AG08396 (cell line): Measurements from ENCODE around the gene RPP25L.

ENCODE experiments used
- DNase-seq: peaks from one replicate; pipeline ENCODE4 v3.0.0; 2012; ENCODE audit warnings: low spot score, mixed read lengths

The RPP25L gene

DNA sequence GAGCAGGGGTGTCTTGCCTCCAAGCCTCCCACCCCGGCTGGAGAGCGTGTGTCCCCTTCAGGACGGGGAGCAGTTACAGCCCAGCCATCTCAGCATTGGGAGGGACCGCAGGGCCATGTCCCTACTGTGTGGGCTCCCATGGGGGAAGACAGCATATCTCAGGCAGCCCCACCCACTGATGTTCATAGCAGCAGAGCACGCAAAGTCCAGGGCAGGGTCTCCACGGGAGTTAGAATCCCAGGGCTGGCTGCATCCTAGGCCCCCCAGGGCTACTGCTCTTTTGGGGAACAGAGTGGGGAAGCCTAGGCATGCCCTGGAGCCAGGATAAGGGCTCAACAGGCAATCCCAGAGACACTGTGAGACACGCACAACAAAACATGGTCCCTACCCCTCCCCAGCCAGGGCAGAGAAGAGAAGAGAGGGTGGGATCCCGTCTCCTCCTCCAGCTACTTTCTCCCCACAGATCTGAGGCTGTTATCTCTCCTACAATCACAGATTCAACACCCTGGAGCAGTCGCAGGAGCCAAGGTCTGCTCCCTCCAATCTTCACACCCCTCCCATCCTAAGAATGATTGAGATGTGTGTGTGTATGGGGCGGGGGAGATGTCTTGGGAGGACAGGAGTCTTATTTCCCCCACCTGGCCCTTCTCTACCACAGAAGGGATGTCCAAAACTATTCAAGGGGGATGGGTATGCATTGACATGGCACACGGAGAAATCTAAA, 25.8 kb downstream of the RPP25L start:
- DNase-seq, result no peak

DNA sequence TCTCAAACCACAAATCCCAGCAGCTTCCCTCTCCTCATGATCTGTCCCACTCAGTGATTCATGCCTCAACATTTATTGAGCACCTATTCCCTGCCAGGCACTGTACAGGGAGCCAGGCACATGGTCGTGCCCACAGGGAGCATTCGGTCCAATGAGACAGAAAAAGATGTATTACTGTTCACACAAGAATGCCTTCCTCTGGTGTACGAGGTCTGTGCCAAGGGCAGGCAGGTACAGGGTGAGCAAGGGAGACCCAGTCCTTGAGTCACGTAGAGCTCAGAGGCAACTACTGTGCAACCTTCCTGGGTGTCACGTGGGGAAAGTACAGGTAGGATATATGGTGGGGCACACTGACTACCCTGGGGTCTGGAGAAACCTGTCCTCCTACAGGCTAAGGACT, 26.9 kb downstream of the RPP25L start:
- no peak for DNase-seq

DNA sequence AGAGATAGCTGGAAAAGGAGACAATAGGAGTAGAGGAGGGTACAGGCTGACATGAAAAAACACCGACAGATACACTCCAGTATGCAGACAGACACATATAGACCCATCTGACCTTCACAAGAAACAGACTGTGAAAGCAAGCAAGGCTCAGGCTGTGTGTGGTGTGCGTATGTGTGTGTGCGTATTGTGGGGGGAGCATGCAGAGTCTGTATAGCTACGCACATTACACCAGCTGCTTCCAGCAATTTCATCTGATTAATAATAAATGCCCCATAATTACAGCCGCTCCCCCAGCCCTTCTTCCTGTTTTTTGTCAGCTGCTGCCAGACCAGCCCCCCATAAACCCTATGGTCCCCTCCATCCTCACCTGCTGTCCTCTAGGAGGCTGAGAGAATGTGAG, 29.1 kb downstream of the RPP25L start:
- DNase-seq, result no peak

DNA sequence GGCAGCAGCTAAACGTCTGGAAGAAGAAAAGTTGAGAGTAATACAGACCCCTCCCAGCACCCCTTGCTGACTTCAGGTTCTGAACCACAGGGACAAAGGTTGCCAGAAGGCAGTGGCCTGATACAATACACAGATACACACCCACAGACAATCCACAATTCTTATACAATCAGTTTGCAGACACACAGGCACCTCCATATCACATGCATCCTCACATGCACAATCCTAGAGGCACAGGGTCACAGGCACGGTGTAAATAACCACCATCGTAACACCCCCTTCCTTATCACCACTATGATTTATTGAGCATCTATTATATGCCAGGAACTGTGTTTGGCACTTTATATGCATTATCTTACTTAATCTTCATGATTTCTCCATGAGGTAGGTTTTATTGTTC, 30.6 kb downstream of the RPP25L start:
- no peak for DNase-seq

DNA sequence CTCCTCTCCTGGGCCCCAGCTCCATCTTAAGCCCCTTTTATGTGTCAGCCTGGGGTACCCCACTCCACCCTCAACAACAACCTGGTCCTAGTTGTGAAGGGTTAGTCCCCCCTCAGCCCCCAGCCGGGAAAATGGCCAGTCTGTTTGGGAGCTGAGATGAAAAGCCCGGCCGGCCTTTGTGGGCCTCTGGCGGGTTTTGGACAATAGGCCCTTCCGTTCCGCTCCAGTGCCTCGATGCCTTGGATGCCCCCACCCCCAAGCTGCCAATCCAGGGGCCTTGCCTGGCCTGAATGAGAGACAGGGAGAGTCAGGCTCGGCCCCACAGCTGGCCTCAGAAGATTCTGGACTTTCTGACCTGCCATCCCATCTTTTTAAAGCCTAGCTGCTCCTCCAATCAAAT, 31.5 kb downstream of the RPP25L start:
- DNase-seq, result no peak

DNA sequence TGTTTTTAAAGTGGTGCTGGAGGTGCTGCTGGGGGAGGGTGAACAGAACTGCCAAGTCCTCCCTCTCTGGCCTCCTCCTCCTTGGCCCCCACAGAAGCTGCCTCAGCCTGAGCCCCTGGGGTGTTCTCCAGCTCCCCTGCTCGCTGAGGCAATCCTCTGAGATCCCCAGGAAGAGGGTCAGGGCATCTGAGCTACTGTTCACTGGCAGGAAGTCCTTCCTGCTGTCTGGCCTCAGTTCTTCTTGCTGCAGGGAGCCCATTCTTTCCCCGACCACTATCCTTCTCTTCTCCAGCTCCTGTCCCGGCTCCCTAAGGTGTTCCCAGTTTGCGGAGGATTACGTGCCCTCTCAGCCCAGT, 32.1 kb downstream of the RPP25L start:
- no peak for DNase-seq

DNA sequence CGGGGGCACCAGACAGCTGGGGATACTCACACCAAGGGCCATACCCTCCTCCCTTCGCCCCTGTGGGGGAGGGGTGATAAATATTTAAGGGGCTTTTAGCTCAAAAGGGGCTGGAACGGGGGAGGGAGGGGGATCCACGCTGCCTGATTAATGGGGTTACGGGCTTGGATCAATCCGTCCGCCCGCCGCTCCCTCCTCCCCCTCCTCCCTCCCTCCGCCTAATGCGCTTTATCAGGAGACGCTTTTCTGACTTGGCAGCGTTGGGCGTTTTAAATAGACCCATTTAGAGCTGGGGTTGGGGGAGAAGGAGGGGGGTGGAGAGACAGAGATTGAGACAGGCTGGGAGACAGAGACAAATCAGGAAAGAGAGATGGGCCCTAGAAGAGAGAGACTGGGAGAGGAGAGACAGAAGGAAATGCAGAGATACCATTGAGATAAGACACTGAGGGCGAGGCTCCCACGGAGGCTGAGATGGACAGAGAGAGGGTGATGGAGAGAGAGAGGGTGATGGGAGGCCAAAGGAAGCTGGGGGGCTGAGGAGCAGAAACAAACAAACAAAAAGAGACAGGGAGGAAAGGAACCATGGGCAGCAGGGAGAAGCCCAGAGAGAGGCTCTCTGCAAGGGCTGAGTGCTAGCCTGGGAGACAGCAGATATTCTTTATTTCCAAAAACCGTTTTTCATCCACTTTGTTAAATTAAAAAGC, 32.6 kb downstream of the RPP25L start:
- no peak for DNase-seq

DNA sequence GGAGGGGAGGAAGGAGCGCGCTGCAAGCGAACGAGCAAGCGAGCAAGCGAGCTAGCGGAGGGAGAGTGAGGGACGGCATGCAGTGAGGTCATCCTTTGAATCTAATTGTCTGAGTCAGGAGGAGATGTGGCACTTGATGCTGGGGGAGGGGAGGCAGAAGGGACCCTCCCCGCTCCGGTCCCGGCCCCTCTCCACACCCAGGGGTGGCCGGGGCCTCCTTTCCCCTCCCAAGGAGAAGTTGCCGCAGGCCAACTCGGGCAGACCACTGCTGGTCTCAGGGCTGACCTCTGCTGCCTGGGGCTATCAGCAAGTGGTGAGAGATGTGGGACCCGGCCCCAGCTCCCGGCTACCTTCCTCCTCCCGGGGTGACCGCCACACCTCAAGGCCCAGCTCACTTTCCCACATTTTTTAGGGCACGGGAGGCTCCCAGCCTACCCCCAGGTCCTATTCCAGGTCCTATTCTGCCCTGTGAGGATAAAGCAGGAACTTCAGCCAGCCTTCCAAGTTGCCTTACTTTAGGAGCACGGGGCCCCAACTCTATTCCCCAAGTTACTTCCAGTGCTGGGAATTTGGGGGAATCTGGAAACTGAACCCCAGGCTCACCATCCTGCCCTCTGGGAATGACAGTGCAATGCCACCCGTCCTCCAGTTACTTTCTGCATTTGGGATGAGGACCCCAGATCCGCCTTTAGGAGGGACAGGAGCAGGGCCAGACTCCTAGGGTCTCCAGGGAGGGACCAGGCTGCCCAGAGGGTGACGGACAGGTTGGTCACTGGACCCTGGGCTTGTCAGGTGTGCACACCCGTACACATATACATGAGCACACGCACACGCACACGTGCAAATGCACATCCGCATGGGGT, 33.4 kb downstream of the RPP25L start:
- DNase-seq, result peak; percentile 74

DNA sequence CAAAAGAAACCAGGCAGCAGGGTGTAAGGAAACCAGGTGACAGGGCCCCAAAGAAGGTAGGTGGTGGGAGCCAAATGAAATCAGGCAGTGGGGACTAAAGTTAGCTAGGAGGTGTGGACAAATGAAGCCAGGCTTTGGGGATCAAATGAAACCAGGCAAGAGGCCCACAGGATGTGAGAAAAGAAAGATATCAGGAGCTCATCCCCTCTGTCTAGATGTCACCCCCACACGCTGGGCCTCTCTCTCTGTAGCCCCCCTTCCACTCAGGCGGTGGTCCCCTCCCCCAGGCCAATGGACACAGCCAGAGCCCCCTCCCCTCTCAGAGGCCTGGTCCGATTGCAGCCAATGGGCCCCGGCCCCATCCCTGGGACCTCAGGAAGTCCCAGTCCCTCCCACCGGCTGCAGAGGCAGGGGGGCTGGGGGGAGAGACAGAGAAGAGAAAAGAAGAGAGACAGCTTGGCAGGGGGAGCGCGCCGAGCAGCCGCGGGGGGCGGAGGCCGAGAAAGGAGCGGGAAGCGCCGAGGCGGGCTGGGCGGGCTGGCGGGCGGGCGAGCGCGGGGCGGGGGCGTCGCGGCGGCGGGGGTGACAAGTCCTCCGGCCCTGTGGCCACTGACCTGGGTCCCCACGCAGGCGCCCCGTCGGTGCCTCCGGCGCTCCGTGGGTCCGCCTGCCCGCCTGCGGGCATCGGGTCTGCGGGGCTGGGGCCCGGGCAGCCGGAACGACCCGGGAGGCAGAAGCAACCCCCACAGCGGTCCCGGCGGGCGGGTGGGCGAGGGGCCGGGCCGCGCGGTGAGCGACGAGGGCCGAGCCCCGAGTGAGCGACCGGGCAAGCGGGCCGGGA, 34.3 kb downstream of the RPP25L start:
- DNase-seq, result no peak

DNA sequence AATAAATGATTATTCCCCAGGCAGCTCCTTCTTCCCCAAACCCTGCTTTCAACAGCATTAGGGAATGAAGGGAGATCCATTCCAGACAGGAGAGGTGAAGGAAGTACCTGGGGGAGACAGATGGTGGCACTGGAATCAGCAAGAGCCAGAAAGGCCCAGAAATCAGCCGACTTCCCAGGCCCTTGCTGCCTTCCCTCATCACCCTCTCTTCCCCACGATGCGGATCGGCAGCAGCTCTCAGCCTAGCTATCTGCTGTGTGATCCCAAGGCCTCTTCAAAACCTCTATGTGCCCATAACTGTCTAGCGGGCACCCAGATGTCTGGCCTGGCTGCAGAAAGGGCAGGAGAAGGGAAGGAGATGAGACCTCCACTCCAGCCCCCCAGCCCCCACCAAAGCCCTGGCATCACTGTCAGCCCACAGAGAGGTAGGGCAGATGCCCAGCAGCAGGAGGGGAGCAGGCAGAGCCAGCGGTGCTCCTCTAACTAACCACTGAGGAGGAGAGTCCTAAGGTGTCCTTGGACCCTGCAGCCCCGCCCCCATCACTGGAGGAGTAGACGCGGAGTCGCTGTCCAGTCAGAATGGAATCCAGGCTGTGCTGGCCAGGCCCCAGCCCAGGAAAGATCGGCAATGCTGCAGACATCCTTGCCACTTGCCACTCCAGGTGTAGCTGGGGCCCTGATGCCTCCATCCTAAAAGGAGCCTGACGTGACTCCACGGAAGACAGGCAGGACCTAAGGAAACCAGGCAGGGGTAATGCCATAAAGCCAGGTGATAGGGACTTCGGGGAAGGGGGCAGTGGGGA, 35.1 kb downstream of the RPP25L start:
- DNase-seq, result no peak

DNA sequence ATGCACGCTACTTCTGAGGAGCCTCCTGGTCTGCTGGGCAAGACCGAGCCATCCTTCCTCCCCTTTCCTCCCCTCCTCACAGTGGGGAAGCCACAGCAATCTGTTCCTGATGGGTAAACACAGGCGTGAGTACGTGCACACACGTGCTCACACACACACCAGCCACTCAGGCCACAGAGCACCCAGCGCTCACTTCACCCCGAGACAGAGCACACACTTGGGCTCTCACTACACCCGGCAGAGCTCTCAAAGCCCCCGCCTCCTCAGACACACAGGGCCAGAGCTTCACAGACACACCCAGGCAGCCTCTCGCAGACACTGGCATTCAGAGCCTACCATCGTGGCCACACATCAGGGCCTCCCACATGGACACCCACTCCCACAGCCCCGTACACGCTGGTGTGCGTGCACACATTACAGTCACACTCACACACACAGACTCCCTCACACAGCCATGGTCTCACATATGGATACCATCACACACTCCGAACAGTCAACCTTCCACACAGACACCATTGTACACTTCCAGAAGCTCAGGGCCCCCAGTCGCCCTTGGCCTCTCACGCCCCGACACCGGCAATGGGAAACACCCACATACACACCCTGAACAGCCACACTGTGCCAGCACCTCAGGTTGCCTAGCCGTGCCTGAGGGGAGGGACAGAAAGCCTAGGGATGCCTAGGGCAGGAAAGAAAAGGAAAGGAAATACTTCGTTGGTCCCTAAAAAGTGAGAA, 35.9 kb downstream of the RPP25L start:
- DNase-seq, result no peak

DNA sequence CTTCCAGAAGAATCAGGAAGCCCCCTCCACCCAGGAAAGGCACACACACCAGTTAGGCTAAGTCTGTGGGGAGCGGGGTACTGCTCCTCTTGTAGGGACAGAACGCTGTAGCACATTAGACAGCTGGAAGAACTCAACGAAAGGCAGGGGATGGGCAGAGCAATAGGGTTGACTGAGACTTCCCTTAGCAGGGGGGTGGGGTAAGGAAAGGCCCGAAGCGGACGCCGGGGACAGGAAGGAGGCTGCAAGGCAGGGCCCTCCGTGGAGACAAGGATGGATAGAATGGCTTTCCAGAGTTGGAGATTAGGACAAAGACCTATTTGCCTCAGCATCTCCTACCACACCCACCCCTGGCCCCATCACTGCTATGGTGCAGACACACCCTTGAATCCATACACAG, 36.7 kb downstream of the RPP25L start:
- DNase-seq, result no peak

DNA sequence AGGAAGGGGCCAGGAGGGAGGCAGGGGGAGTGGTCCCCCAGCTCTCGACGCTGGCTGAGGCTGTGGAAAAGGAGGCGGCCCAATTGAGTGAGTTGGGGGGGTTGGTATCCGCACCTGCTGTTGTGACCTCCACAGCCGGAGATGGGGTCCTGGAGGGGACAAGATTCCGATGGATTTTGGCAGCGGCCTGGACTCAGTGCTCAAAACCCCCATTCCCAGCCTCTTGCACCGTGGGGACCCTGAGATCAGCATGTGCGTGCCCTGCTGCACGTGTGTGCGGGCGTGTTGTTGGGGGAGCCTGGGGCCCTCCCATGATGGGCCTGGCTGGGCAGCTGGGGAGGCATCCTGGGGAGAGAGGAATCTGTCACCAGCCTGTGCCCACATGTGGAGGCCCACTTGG, 37.3 kb downstream of the RPP25L start:
- no peak for DNase-seq

DNA sequence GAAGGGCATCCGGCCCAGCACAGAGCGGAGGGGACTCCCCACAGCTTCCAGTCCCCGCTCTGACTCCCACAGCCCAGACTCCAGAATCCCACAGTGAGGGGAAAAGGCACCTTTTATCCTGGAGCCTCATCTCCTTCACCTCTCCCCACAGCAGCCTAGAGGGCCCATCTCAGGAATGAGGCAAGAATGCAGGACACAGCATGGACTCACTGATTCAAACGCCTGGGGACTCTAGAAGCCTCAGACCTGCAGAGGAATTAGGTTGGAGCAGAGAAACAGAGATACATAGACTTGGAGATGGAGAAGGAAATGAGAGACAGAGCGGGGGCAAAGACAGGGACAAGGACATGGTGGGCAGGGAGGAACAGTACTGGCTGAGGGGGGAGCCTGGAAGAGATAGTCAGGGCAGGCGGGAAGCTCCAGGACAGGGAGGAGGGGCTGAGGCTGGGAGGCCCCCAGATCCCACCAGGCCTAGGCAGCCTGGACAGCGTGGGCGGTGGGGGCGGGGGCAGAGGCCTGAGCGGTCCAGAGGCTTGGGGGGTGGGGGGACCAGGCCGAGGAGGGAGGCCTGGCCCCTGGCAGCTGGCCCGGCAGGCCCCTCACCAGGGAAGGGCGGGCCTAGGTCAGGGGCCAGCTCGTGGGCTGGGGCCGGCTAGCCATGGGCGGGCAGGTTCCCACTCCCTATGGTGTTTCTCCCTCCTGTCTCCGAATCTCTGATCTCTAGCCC, 38.1 kb downstream of the RPP25L start:
- no peak for DNase-seq

DNA sequence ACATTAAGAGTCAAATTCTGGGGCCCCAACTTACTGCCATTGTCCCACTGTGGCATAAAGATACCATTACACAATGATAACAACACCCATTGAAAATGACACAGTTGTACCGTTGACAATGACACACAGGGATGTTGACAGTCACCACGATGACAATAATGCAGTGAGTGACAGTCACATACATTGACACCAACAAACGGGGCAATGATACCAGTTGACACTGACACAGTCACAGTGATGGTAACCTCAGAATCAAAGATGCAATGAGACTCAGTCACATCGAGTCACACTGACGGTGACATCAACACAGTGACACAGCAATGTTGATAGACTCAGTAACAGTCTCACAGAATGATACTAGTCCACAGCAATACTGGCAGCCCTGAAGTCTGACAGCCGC, 39.3 kb downstream of the RPP25L start:
- DNase-seq, result no peak

DNA sequence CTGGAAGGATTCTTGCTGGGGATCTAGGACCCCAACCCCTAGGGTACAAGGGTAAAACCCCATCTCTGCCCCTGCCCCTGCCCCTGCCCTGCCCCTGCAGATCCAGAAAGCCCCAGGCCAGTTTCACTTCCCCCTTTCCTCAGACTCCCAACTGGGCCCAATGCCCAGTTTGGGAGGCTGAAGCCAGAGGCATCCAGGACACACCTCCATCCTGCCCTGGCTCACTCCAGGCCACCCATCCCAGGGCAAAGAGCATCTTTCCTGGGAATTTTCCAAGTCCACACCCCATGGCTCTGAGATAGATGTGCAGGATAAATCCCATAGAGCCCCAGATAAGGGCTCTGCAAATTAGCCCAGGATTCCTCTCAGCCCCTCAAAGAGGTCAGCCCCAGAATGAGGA, 39.8 kb downstream of the RPP25L start:
- no peak for DNase-seq

DNA sequence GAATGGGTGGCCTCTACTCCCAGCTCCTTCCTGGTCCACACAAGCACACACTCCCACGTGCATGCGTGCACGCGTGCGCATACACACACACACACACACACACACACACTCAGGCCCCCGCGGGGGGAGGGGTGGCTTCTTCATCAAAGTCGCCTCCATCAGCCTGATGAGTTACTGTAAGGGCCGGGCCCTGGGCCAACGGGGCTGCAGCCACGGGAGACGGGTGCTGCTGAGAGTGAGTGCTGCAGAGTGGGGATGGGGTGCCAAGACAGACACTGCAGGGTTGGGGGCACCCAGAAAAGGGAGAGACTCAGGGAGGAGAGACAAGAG, 40.5 kb downstream of the RPP25L start:
- DNase-seq, result no peak

DNA sequence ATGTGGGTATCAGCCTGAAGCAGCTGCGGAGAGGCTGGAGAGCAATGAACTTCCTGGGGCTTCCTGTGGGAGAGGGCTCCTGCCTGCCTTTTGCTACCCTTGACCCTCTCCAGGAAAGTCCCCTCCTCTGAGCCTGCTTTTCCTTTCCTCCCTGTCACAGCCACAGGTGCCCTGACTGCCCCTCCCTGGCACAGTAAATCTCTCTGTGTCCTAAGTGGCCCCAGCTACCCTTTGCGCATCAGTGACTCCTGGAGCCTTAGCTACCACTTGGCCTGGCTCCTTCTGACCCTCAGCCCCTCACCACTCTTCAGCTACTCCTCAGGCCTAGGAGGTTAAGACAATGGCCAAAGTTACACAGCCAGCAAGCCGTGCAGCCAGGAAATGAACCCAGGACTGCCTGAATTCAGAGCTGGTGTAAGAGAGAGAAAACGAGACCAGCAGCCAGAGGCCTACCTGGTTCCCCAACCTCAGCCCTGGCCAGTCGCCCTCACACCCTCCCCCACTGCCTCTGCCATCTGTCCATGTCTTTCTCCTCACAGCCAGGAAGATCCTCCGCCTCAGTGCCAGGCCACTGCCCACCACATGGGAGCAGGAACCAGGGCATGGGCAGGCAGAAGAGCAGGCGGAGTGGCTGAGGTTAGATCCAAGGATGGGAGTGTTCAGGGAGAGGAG, 41.0 kb downstream of the RPP25L start:
- no peak for DNase-seq

DNA sequence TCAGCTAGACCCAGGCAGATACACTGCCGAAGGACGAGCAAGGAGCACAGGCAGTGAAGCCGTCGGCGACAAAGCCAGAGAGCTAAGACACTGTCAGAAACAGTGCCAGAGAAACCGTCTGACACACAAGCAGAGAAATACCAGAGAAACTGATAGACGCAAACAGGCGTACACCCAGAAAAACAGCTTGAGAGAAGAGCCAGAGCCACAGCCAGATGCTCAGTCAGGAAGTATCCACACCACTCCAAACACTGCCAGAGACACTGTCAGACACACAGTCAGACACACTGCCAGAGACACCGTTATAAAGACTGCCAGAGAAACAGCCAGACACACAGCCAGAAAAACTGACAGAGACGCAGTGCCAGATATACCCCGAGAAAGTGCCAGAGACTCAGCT, 41.5 kb downstream of the RPP25L start:
- no peak for DNase-seq

DNA sequence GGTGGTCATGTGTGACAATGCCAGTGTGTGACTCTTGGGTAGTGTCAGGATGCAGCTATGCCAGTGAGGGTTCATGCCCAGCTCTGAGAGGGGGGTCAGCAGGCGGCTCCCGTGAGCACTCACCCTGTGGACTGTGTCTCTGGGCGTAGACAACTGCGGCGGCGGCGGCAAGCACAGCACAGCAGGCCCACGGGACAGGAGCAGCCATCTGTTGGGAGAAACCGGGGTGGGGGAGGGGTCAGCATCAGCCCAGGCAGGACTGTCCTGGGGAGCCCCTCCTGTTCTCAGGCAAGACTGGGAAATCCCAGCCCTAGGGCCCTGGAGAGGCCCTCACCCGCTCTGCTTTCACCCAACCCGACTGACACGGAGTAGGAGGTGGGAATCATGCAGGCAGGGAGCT, 43.1 kb downstream of the RPP25L start:
- DNase-seq, result no peak
